ENCODE results near the gene APLP2.

The APLP2 gene

GRCh38 chr11:130122141-130122575, 52.5 kb downstream of the APLP2 start:
- no peak overlapping the region for H3K27ac ChIP-seq (ENCODE audit: low read length)
- DNase-seq = no peak
- H2AFZ ChIP-seq (ENCODE audit: low read depth, low read length) = no peak overlapping the region
- no peaks in the 10 kb centered on the region for H4K20me1 ChIP-seq (ENCODE audit: insufficient read depth, low read length)
- ATAC-seq (ENCODE audit: insufficient read depth, low read depth) = no peak
- no peak overlapping the region for H3K9ac ChIP-seq (ENCODE audit: low read depth, low read length)
- no peak overlapping the region for H3K4me2 ChIP-seq (ENCODE audit: insufficient read depth, low read length)
- peaks cover 48% of the 10 kb centered on the region for H3K36me3 ChIP-seq (ENCODE audit: insufficient read depth, low read length)
- no peaks in the 10 kb centered on the region for H3K27me3 ChIP-seq (ENCODE audit: insufficient read depth, low read length, poor library complexity)
- no peaks in the 10 kb centered on the region for H3K9me3 ChIP-seq (ENCODE audit: insufficient read depth, low read length, severe bottlenecking)
- TF ChIP-seq EZH2 (IDR thresholded peaks at IDR 0.05; ENCODE audit: borderline replicate concordance, low read depth, low read length, severe bottlenecking) (no peak), CTCF (IDR thresholded peaks at IDR 0.05; ENCODE audit: borderline replicate concordance, extremely low read depth, low read length, poor library complexity, severe bottlenecking) (no peak)
- no peaks in the 10 kb centered on the region for H3K79me2 ChIP-seq (ENCODE audit: insufficient read depth, low read length)
- peaks cover 23% of the 10 kb centered on the region for H3K4me1 ChIP-seq (ENCODE audit: insufficient read depth, low read length)
- no peak overlapping the region for H3K4me3 ChIP-seq (ENCODE audit: low read depth in 1 of 2, low read length in 2 of 2)

GRCh38 chr11:130123414-130124040, 53.8 kb downstream of the APLP2 start:
- Histone ChIP-seq H3K4me3 (ENCODE audit: low read depth in 1 of 2, low read length in 2 of 2) (no peak overlapping the region), H3K9ac (ENCODE audit: low read depth, low read length) (no peak overlapping the region), H3K4me2 (ENCODE audit: insufficient read depth, low read length) (no peak overlapping the region), H3K79me2 (ENCODE audit: insufficient read depth, low read length) (no peaks in the 10 kb centered on the region), H3K36me3 (ENCODE audit: insufficient read depth, low read length) (peaks cover 60% of the 10 kb centered on the region), H3K4me1 (ENCODE audit: insufficient read depth, low read length) (peaks cover 9% of the 10 kb centered on the region), H3K9me3 (ENCODE audit: insufficient read depth, low read length, severe bottlenecking) (no peaks in the 10 kb centered on the region), H3K27ac (ENCODE audit: low read length) (no peak overlapping the region), H4K20me1 (ENCODE audit: insufficient read depth, low read length) (no peaks in the 10 kb centered on the region), H3K27me3 (ENCODE audit: insufficient read depth, low read length, poor library complexity) (no peaks in the 10 kb centered on the region), H2AFZ (ENCODE audit: low read depth, low read length) (no peak overlapping the region)
- ATAC-seq (ENCODE audit: insufficient read depth, low read depth) (no peak), DNase-seq (no peak)
- no peak for TF ChIP-seq EZH2 (IDR thresholded peaks at IDR 0.05; ENCODE audit: borderline replicate concordance, low read depth, low read length, severe bottlenecking)
- no peak for TF ChIP-seq CTCF (IDR thresholded peaks at IDR 0.05; ENCODE audit: borderline replicate concordance, extremely low read depth, low read length, poor library complexity, severe bottlenecking)

- no peak for DNase-seq
- no peaks in the 10 kb centered on the region for H3K27me3 ChIP-seq (ENCODE audit: insufficient read depth, low read length, poor library complexity)
- TF ChIP-seq CTCF (IDR thresholded peaks at IDR 0.05; ENCODE audit: borderline replicate concordance, extremely low read depth, low read length, poor library complexity, severe bottlenecking) (no peak), EZH2 (IDR thresholded peaks at IDR 0.05; ENCODE audit: borderline replicate concordance, low read depth, low read length, severe bottlenecking) (no peak)
- H3K4me1 ChIP-seq (ENCODE audit: insufficient read depth, low read length) = peaks cover 3% of the 10 kb centered on the region
- H3K36me3 ChIP-seq (ENCODE audit: insufficient read depth, low read length) = peaks cover 65% of the 10 kb centered on the region
- no peak overlapping the region for H3K4me3 ChIP-seq (ENCODE audit: low read depth in 1 of 2, low read length in 2 of 2)
- H3K27ac ChIP-seq (ENCODE audit: low read length) = no peak overlapping the region
- H3K9ac ChIP-seq (ENCODE audit: low read depth, low read length) = no peak overlapping the region
- no peak overlapping the region for H3K4me2 ChIP-seq (ENCODE audit: insufficient read depth, low read length)
- H3K9me3 ChIP-seq (ENCODE audit: insufficient read depth, low read length, severe bottlenecking) = no peaks in the 10 kb centered on the region
- H4K20me1 ChIP-seq (ENCODE audit: insufficient read depth, low read length) = no peaks in the 10 kb centered on the region
- H2AFZ ChIP-seq (ENCODE audit: low read depth, low read length) = no peak overlapping the region
- H3K79me2 ChIP-seq (ENCODE audit: insufficient read depth, low read length) = no peaks in the 10 kb centered on the region
- no peak for ATAC-seq (ENCODE audit: insufficient read depth, low read depth)
These were observed 54.4 kb downstream of the APLP2 start for GRCh38 chr11:130124096-130124495.

All from DND-41 (cell line).